ENCODE results near the gene SLC13A5.
"Not testable (repeated sequence)": the region's sequence is repeated elsewhere in the genome, so short reads cannot be mapped to it uniquely, and the experiment has no call there.

Gene SLC13A5

GRCh38 chr17:6748617-6749016 lies 35.4 kb upstream of the SLC13A5 start:
- peaks cover 14 to 16% of the 10 kb centered on the region in 2 experiments for H3K4me1 ChIP-seq (ENCODE audit: control insufficient read depth in 1 of 2, insufficient read depth in 1 of 2, low read depth in 1 of 2, low read length in 1 of 2)
- no peak overlapping the region for H3K27ac ChIP-seq
- peaks cover 12% of the 10 kb centered on the region for H3K27me3 ChIP-seq
- H3K4me3 ChIP-seq (ENCODE audit: low read depth in 1 of 2, low read length in 1 of 2), result no peak overlapping the region
- TF ChIP-seq, protein P1, sequence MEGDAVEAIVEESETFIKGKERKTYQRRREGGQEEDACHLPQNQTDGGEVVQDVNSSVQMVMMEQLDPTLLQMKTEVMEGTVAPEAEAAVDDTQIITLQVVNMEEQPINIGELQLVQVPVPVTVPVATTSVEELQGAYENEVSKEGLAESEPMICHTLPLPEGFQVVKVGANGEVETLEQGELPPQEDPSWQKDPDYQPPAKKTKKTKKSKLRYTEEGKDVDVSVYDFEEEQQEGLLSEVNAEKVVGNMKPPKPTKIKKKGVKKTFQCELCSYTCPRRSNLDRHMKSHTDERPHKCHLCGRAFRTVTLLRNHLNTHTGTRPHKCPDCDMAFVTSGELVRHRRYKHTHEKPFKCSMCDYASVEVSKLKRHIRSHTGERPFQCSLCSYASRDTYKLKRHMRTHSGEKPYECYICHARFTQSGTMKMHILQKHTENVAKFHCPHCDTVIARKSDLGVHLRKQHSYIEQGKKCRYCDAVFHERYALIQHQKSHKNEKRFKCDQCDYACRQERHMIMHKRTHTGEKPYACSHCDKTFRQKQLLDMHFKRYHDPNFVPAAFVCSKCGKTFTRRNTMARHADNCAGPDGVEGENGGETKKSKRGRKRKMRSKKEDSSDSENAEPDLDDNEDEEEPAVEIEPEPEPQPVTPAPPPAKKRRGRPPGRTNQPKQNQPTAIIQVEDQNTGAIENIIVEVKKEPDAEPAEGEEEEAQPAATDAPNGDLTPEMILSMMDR (IDR thresholded peaks at IDR 0.05), result no peak
- no peaks in the 10 kb centered on the region for H3K36me3 ChIP-seq
- no peaks in the 10 kb centered on the region for H3K9me3 ChIP-seq

DNA sequence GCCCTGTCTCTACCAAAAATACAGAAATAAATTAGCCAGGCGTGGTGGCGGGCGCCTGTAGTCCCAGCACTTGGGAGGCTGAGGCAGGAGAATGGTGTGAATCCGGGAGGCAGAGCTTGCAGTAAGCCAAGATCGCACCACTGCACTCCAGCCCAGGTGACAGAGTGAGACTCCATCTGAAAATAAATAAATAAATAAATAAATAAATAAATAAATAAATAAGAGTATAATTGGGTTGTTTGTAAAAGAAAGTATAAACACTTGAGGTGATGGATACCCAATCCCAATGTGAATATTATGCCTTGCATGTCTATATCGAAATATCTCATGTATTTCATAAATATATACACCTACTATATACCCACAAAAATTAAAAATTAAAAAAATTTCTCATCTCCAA lies 33.5 kb upstream of the SLC13A5 start:
- H3K4me3 ChIP-seq (ENCODE audit: low read depth in 1 of 2, low read length in 1 of 2); H3K27ac ChIP-seq; H3K36me3 ChIP-seq; H3K9me3 ChIP-seq; H3K4me1 ChIP-seq (ENCODE audit: control insufficient read depth in 1 of 2, insufficient read depth in 1 of 2, low read depth in 1 of 2, low read length in 1 of 2): not testable (repeated sequence)
- peaks cover 20% of the 10 kb centered on the region for H3K27me3 ChIP-seq

GRCh38 chr17:6729531-6729930 lies 16.4 kb upstream of the SLC13A5 start:
- Histone ChIP-seq H3K4me3 (ENCODE audit: low read depth in 1 of 2, low read length in 1 of 2) (no peak overlapping the region), H3K36me3 (no peaks in the 10 kb centered on the region), H3K27ac (no peak overlapping the region), H3K4me1 (ENCODE audit: control insufficient read depth in 1 of 2, insufficient read depth in 1 of 2, low read depth in 1 of 2, low read length in 1 of 2) (no peaks in the 10 kb centered on the region), H3K9me3 (no peaks in the 10 kb centered on the region), H3K27me3 (peaks cover 44% of the 10 kb centered on the region)
- TF ChIP-seq, protein P1 (IDR thresholded peaks at IDR 0.05), result no peak

- Histone ChIP-seq H3K27me3 (peaks cover 72% of the 10 kb centered on the region), H3K4me3 (ENCODE audit: low read depth in 1 of 2, low read length in 1 of 2) (no peak overlapping the region), H3K4me1 (ENCODE audit: control insufficient read depth in 1 of 2, insufficient read depth in 1 of 2, low read depth in 1 of 2, low read length in 1 of 2) (no peaks in the 10 kb centered on the region), H3K9me3 (no peaks in the 10 kb centered on the region), H3K36me3 (no peaks in the 10 kb centered on the region), H3K27ac (no peak overlapping the region)
- TF ChIP-seq, protein P1 (IDR thresholded peaks at IDR 0.05), result no peak
These were observed 10.8 kb upstream of the SLC13A5 start for GRCh38 chr17:6724009-6724408.

DNA sequence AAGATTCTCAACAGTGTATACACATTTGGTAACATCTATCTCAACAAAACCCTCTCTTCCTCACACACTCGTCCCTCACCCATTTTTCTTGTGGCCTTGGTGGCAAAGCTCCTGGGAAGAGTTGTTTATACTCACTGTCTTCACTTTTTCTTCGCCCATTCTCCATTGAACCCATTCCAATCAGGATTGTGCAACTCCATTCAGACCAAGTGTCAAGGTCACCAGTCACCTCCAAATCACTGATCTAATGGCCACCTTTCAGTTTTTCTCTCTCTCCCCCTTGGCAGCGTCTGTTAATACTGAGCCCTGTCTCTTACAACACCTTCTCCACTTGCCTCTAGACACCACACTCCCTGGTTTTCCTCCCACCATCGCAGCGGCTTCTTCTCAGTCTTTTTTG lies 8.6 kb upstream of the SLC13A5 start:
- no peak overlapping the region for H3K4me3 ChIP-seq (ENCODE audit: low read depth in 1 of 2, low read length in 1 of 2)
- no peaks in the 10 kb centered on the region for H3K4me1 ChIP-seq (ENCODE audit: control insufficient read depth in 1 of 2, insufficient read depth in 1 of 2, low read depth in 1 of 2, low read length in 1 of 2)
- H3K27me3 ChIP-seq, result peaks cover 73% of the 10 kb centered on the region
- no peak overlapping the region for H3K27ac ChIP-seq
- H3K36me3 ChIP-seq, result no peaks in the 10 kb centered on the region
- TF ChIP-seq, protein P1 (IDR thresholded peaks at IDR 0.05), result no peak
- H3K9me3 ChIP-seq, result no peaks in the 10 kb centered on the region

GRCh38 chr17:6716736-6717135 lies 3.6 kb upstream of the SLC13A5 start:
- peaks cover 89% of the 10 kb centered on the region for H3K27me3 ChIP-seq

More at GRCh38 chr17:6716736-6717135, 3.6 kb upstream of the SLC13A5 start:
- Histone ChIP-seq H3K36me3 (no peaks in the 10 kb centered on the region), H3K27ac (no peak overlapping the region), H3K4me1 (ENCODE audit: control insufficient read depth in 1 of 2, insufficient read depth in 1 of 2, low read depth in 1 of 2, low read length in 1 of 2) (peaks cover 10 to 17% of the 10 kb centered on the region in 2 experiments), H3K9me3 (no peaks in the 10 kb centered on the region), H3K4me3 (ENCODE audit: low read depth in 1 of 2, low read length in 1 of 2) (no peak overlapping the region)
- TF ChIP-seq, protein P1 (IDR thresholded peaks at IDR 0.05), result no peak

Measured in neutrophil (primary cell).